B cell (primary cell): ENCODE results near the gene RRP36. TPM values are rescaled to one million over a fixed set of nuclear protein-coding genes. Genes with fewer than 3 reads are reported as not detected.

Experiments
- ATAC-seq: fragments of 200-7000 bp; cut with Tn5 transposase; one replicate; pipeline ENCODE4 v1.10.0; 2021; ENCODE audit warnings: low read depth, mild to moderate bottlenecking, moderate number of reproducible peaks, moderate library complexity
- CTCF ChIA-PET: fragments of 350-600 bp; sonication (Branson Sonifier 250); formaldehyde crosslinking; loops from one replicate; lab custom pipeline; 2021; ENCODE audit warnings: antibody characterized with exemption, inconsistent platforms; lab: Charles Lee
- POLR2A ChIA-PET: fragments of 350-600 bp; sonication (Branson Sonifier 250); formaldehyde crosslinking; loops from one replicate; lab custom pipeline; 2021; ENCODE audit warnings: antibody characterized with exemption; lab: Charles Lee
- DNase-seq: peaks from one replicate; pipeline ENCODE4 v3.0.0; 2013
- H2AFZ ChIP-seq: 2 replicates; pipeline ENCODE4 v1.6.1; 2012; ENCODE audit warnings: mild to moderate bottlenecking, low read depth, low read length; ENCODE audit not compliant: insufficient read depth, poor library complexity, severe bottlenecking
- H3K27ac ChIP-seq, 2 donors: 1 replicate in 1 of 2; 2 replicates in 1 of 2; pipeline ENCODE4 v1.5.1; 2012 to 2013; ENCODE audit warnings: low read length in 2 of 2, mild to moderate bottlenecking in 2 of 2, moderate library complexity in 1 of 2
- H3K27me3 ChIP-seq, 4 experiments: fragments of 200-600 bp in 1 of 4; sonication (generic) in 1 of 4; replicated peaks in 1 of 4; 1 replicate in 2 of 4; 2 replicates in 2 of 4; pipeline versions ENCODE4 v1.6.1 to v1.7.0; 2013 to 2016; ENCODE audit warnings: low read length in 3 of 4, mild to moderate bottlenecking in 2 of 4, mixed read lengths in 1 of 4, moderate library complexity in 1 of 4; ENCODE audit not compliant: insufficient read depth in 4 of 4, control insufficient read depth in 3 of 4; ENCODE audit errors: control extremely low read depth in 1 of 4
- H3K36me3 ChIP-seq, 2 experiments: replicated peaks in 1 of 2; 1 replicate in 1 of 2; 2 replicates in 1 of 2; pipeline versions ENCODE4 v1.6.1 to v1.7.1; 2013; ENCODE audit warnings: low read length in 1 of 2; ENCODE audit not compliant: insufficient read depth in 2 of 2, control insufficient read depth in 1 of 2; ENCODE audit errors: control extremely low read depth in 1 of 2, extremely low read depth in 1 of 2
- H3K4me1 ChIP-seq, 2 donors: fragments of 200-600 bp in 1 of 2; sonication (generic) in 1 of 2; 1 replicate in 1 of 2; 2 replicates in 1 of 2; pipeline versions ENCODE4 v1.5.1 to v1.6.1; 2013 to 2017; ENCODE audit warnings: low read length in 2 of 2; ENCODE audit not compliant: control insufficient read depth in 2 of 2, insufficient read depth in 2 of 2
- H3K4me2 ChIP-seq: replicated peaks from 2 replicates; pipeline ENCODE3; 2012; ENCODE audit warnings: mild to moderate bottlenecking, low read depth, low read length; ENCODE audit not compliant: poor library complexity, severe bottlenecking
- H3K4me3 ChIP-seq, 5 experiments: fragments of 200-600 bp in 1 of 5; sonication (generic) in 1 of 5; 1 replicate in 3 of 5; 2 replicates in 2 of 5; pipeline versions ENCODE4 v1.5.1 to v1.7.0; 2011 to 2016; ENCODE audit warnings: low read length in 4 of 5, mild to moderate bottlenecking in 4 of 5, low read depth in 2 of 5, control low read depth in 1 of 5, moderate library complexity in 1 of 5; ENCODE audit not compliant: insufficient read depth in 1 of 5; ENCODE audit errors: control extremely low read depth in 1 of 5, extremely low read depth in 1 of 5
- H3K79me2 ChIP-seq: fragments of 200-600 bp; sonication (generic); one replicate; pipeline ENCODE4 v1.6.0; 2016; ENCODE audit warnings: low read length; ENCODE audit not compliant: control insufficient read depth, insufficient read depth
- H3K9ac ChIP-seq: fragments of 200-600 bp; sonication (generic); 2 replicates; pipeline ENCODE4 v1.6.1; 2017; ENCODE audit warnings: mild to moderate bottlenecking, low read length, moderate library complexity
- H3K9me3 ChIP-seq, 3 donors: one replicate each; pipeline versions ENCODE4 v1.6.1 to v1.7.1; 2013; ENCODE audit warnings: low read length in 2 of 3; ENCODE audit not compliant: control insufficient read depth in 2 of 3, insufficient read depth in 1 of 3; ENCODE audit errors: control extremely low read depth in 1 of 3
- H4K20me1 ChIP-seq: 2 replicates; pipeline ENCODE4 v1.6.0; 2012; ENCODE audit warnings: mild to moderate bottlenecking, low read length; ENCODE audit not compliant: insufficient read depth, control insufficient read depth, poor library complexity, severe bottlenecking
- H3K27ac Mint-ChIP-seq: one replicate; pipeline ENCODE4 v1.8.0; 2021; ENCODE audit warnings: mixed read lengths
- H3K27me3 Mint-ChIP-seq: one replicate; pipeline ENCODE4 v1.8.0; 2021; ENCODE audit warnings: mixed read lengths
- H3K4me1 Mint-ChIP-seq: one replicate; pipeline ENCODE4 v1.8.0; 2021; ENCODE audit warnings: mixed read lengths
- H3K4me3 Mint-ChIP-seq: one replicate; pipeline ENCODE4 v1.8.0; 2021; ENCODE audit warnings: mixed read lengths
- H3K9me3 Mint-ChIP-seq: one replicate; pipeline ENCODE4 v1.8.0; 2022; ENCODE audit warnings: mixed read lengths; ENCODE audit not compliant: insufficient read depth
- CTCF ChIP-seq: fragments of 200-600 bp; IDR thresholded peaks from one replicate; pipeline ENCODE4 v1.8.0; 2022; ENCODE audit warnings: antibody characterized with exemption, mild to moderate bottlenecking
- EZH2 ChIP-seq: IDR thresholded peaks from 2 replicates; pipeline ENCODE4 v1.6.1; 2012; ENCODE audit warnings: borderline replicate concordance, low read depth, mild to moderate bottlenecking, moderate library complexity, low read length; ENCODE audit not compliant: insufficient read depth, poor library complexity, severe bottlenecking
- WGBS: methylation state at CpG from one replicate; pipeline ENCODE4 v1.1.5; 2013; ENCODE audit warnings: missing lambda C conversion rate; ENCODE audit not compliant: insufficient coverage; 5-methylcytosine and 5-hydroxymethylcytosine counted together
- intact Hi-C: fragments of 100-400 bp; cut with micrococcal nuclease; formaldehyde crosslinking; loops from one replicate; pipeline ENCODE4 v1.10.0; 2022
- polyA plus RNA-seq: library from polyadenylated mRNA; depleted of rRNA; stranded (reverse); fragments of >200 nt; gene quantifications from 2 replicates; pipeline ENCODE4 v1.2.3, GENCODE V29; 2012
- total RNA-seq, 2 donors: library from RNA; stranded (reverse); fragments of 120-200 nt in 1 of 2; gene quantifications; 1 replicate in 1 of 2; 2 replicates in 1 of 2; pipeline versions ENCODE4 v1.2.3 to v1.2.4, GENCODE V29; 2013 to 2022

RRP36 gene
- total and polyA plus RNA-seq, 2 donors (not counting 1 experiment from before 2014, with no cell fraction given): 22.8 to 46.2 TPM

GRCh38 chr6:43059168-43060033 lies 38.0 kb downstream of the RRP36 start, which contains the start of the genes KLC4 and MRPL2:
KLC4 (plus strand) TSS chr6:43059631; CDS start chr6:43061336, 1,705 bp downstream.
MRPL2 (minus strand) TSS chr6:43059434; CDS start chr6:43059381, 53 bp downstream.
- Histone ChIP-seq H3K36me3 (peaks cover 0 to 15% of the 10 kb centered on the region in 2 experiments), H3K4me1 (peaks cover 17 to 23% of the 10 kb centered on the region in 2 donors), H3K9me3 (no peaks in the 10 kb centered on the region), H2AFZ (peak within 1 kb of the TSS; percentile 89), H3K79me2 (peaks cover 33% of the 10 kb centered on the region), H3K9ac (peak within 1 kb of the TSS; percentile 79), H3K4me3 (peak within 1 kb of the TSS; percentile 76 to 96 (median 89)), H3K4me2 (peak within 1 kb of the TSS; percentile 87), H3K27ac (peak within 1 kb of the TSS; percentile 76 to 86), H4K20me1 (peaks cover 11% of the 10 kb centered on the region), H3K27me3 (no peaks in the 10 kb centered on the region)
- peak; percentile 98 for DNase-seq
- H3K27ac Mint-ChIP-seq: peak within 1 kb of the TSS; percentile 100
- under 1% methylated on average over 60 of the region's 64 CpGs for WGBS
- H3K27me3 Mint-ChIP-seq: no peaks in the 10 kb centered on the region
- ChIA-PET CTCF (interaction anchor here (0.6 to 1.2 kb wide), 4 partner anchors 36 to 1012 kb away, joined by 3 to 4 read pairs (median 4); no protein-coding TSS in a partner anchor), POLR2A (interaction anchor here (0.6 to 1.3 kb wide), 6 partner anchors 45 to 314 kb away, joined by 3 to 11 read pairs (median 6); partner anchors contain the start of genes CNPY3, KLHDC3, MEA1 and TBCC)
- intact Hi-C loops: loop anchor here (1.0 to 10.0 kb wide), 9 partner anchors 45 to 1139 kb away; partner anchors contain the start of genes ABCC10, BYSL, CNPY3 and KLHDC3
- no peaks in the 10 kb centered on the region for H3K9me3 Mint-ChIP-seq
- peaks cover 38% of the 10 kb centered on the region for H3K4me1 Mint-ChIP-seq
- peak within 1 kb of the TSS; percentile 99 for H3K4me3 Mint-ChIP-seq
- no peak for TF ChIP-seq EZH2
- no peak for TF ChIP-seq CTCF
- ATAC-seq: peak; percentile 96
